ENCODE results near the gene FBP2. TPM values are rescaled to one million over a fixed set of nuclear protein-coding genes. Genes with fewer than 3 reads are reported as not detected.
"Not testable (repeated sequence)": the region's sequence is repeated elsewhere in the genome, so short reads cannot be mapped to it uniquely, and the experiment has no call there.

FBP2 gene
- total RNA-seq, 4 donors from 2014 or later, result 1.5 TPM; not detected in 3

DNA sequence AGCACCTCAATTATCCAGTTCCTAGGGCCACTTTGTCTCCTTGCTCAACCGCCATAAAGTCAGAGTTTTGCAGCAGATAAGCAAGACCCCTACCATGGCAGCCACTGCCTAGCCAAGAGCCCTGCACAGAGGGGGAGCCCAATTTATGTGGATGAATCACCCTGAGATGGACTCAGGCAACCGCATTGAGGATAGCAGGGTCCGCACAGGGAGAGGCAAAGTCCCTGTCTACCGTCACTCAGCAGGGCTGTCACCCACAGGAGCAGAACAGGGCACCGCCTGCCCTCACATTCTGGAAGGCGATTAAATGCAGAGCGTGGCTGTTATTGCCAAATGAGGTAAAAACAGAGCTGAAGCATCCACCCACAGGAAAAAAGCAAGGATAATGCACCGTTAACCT, 1.7 kb downstream of the FBP2 start:
- TF ChIP-seq POLR2A (IDR thresholded peaks at IDR 0.05), result no peak
- TF ChIP-seq, protein P1, sequence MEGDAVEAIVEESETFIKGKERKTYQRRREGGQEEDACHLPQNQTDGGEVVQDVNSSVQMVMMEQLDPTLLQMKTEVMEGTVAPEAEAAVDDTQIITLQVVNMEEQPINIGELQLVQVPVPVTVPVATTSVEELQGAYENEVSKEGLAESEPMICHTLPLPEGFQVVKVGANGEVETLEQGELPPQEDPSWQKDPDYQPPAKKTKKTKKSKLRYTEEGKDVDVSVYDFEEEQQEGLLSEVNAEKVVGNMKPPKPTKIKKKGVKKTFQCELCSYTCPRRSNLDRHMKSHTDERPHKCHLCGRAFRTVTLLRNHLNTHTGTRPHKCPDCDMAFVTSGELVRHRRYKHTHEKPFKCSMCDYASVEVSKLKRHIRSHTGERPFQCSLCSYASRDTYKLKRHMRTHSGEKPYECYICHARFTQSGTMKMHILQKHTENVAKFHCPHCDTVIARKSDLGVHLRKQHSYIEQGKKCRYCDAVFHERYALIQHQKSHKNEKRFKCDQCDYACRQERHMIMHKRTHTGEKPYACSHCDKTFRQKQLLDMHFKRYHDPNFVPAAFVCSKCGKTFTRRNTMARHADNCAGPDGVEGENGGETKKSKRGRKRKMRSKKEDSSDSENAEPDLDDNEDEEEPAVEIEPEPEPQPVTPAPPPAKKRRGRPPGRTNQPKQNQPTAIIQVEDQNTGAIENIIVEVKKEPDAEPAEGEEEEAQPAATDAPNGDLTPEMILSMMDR (IDR thresholded peaks at IDR 0.05), result no peak
- peak in 1 of 2 donors; percentile 46 for DNase-seq (ENCODE audit: low spot score in 2 of 2)
- intact Hi-C loops (cut with DNase I; ENCODE audit: low total_unique reads), result no loop called here
- 91% methylated on average over 8 of the region's 8 CpGs for WGBS, 2 donors
- no peak overlapping the region for H3K4me3 ChIP-seq (ENCODE audit: low read depth, poor library complexity, severe bottlenecking)

DNA sequence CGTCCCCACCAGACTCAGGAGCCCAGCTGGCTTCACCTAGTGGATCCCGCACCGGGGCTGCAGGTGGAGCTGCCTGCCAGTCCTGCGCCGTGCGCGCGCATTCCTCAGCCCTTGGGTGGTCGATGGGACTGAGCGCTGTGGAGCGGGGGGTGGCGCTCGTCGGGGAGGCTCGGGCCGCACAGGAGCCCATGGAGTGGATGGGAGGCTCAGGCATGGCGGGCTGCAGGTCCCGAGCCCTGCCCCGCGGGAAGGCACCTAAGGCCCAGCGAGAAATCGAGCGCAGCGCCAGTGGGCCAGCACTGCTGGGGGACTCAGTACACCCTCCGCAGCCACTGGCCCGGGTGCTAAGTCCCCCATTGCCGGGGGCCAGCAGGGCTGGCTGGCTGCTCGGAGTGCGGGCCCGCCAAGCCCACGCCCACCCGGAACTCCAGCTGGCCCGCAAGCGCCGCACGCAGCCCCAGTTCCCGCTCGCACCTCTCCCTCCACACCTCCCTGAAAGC, 2.5 kb downstream of the FBP2 start:
- intact Hi-C loops (cut with DNase I; ENCODE audit: low total_unique reads); H3K4me3 ChIP-seq (ENCODE audit: low read depth, poor library complexity, severe bottlenecking): not testable (repeated sequence)
- DNase-seq (ENCODE audit: low spot score in 2 of 2), result peak in 1 of 2 donors; percentile 56
- 72 to 86% methylated on average over 11 to 19 of the region's 38 CpGs for WGBS, 2 donors

DNA sequence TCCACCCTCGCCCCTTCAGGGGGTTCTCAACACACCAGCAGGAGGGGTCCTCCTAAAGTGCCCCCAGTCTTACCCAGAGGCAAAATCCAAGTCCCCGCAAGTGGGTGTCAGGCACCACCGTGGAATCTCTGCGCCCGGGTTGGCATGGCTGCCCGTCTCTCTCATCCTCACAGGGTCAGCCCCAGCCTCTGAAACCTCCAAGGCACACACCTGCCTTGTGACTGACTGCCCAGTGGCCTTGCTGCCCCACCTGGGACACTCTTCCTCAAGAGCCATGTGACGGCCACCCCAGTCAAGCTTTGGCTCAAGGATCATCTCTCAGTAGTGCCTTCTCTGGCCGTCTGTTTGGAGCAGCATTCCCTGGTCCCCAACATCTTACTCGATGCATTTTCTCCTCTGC, 4.9 kb downstream of the FBP2 start:
- H3K4me3 ChIP-seq (ENCODE audit: low read depth, poor library complexity, severe bottlenecking), result no peak overlapping the region
- peak in 1 of 2 donors; percentile 73 for DNase-seq (ENCODE audit: low spot score in 2 of 2)
- TF ChIP-seq, protein P1 (IDR thresholded peaks at IDR 0.05), result no peak
- TF ChIP-seq POLR2A (IDR thresholded peaks at IDR 0.05), result no peak
- intact Hi-C loops (cut with DNase I; ENCODE audit: low total_unique reads), result no loop called here
- WGBS, 2 donors, result 89 to 93% methylated on average over 9 of the region's 9 CpGs

DNA sequence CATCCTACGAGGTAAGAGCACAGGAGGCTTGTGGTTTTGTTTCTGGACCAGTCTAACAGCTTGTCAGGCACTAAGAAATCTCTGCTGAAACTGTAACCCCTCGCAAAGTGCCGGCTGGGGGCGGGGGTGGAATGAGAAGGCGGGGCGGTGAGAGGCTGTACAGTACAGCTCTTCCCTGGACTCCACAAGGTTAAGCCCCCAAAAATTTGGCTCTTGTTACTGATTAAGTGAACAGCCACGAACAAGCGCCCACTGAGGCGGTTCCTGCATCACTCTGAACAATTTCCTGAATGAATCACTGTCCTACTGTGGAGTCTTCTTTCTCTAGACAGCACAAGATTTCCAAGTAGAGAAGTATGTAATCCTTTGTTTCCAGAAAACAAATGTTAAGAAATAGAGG, 6.8 kb downstream of the FBP2 start:
- H3K4me3 ChIP-seq (ENCODE audit: low read depth, poor library complexity, severe bottlenecking), result no peak overlapping the region
- DNase-seq (ENCODE audit: low spot score in 2 of 2), result peak in 1 of 2 donors; percentile 65
- TF ChIP-seq, protein P1 (IDR thresholded peaks at IDR 0.05), result no peak
- TF ChIP-seq POLR2A (IDR thresholded peaks at IDR 0.05), result no peak
- 37 to 55% methylated on average over 9 of the region's 9 CpGs for WGBS, 2 donors
- intact Hi-C loops (cut with DNase I; ENCODE audit: low total_unique reads), result no loop called here

DNA sequence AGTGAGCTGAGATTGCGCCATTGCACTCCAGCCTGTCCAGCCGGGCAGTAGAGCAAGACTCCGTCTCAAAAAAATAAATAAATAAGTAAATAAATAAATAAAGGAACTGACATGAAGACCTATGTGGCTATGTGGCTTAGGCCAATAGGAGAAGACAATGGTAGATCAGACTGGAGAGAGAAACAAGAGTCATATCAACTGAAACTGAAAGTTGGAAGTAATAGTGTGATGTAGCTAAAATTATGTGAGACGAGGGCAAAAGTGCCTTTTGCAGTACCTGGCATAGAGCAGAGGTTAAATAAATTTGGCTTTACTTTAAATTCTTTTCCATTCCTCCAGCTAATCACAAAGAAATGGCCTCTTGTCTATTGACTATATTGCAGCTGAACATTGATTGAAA, 7.3 kb downstream of the FBP2 start:
- intact Hi-C loops (cut with DNase I; ENCODE audit: low total_unique reads), result no loop called here

DNA sequence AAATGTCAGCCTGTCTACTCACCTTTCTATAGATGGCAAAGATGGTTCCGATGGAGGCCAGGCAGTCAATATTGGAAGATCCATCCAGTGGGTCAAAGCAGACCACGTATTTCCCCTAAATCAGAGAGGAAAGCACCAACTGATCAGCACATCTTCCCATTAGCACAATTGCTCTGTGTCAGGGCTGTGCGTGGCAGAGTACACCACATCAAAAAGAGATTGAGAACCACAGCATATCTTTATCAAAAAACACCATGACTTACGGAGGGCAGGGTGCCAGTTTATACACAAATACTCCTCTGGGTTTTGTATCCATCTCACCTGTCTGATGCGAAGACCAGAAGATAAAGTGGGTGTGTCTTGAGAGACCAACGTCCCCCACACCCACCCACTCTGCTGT, 9.1 kb downstream of the FBP2 start:
- WGBS, 2 donors, result 71 to 72% methylated on average over 6 of the region's 6 CpGs
- no peak overlapping the region for H3K4me3 ChIP-seq (ENCODE audit: low read depth, poor library complexity, severe bottlenecking)
- TF ChIP-seq, protein P1 (IDR thresholded peaks at IDR 0.05), result no peak
- no peak for TF ChIP-seq POLR2A (IDR thresholded peaks at IDR 0.05)
- intact Hi-C loops (cut with DNase I; ENCODE audit: low total_unique reads), result no loop called here
- peak in 1 of 2 donors; percentile 42 for DNase-seq (ENCODE audit: low spot score in 2 of 2)

More for the DNA sequence above, 7.3 kb downstream of the FBP2 start:
- WGBS, 2 donors, result 77 to 83% methylated on average over 4 of the region's 4 CpGs
- no peak overlapping the region for H3K4me3 ChIP-seq (ENCODE audit: low read depth, poor library complexity, severe bottlenecking)
- DNase-seq (ENCODE audit: low spot score in 2 of 2), result no peak
- no peak for TF ChIP-seq POLR2A (IDR thresholded peaks at IDR 0.05)
- TF ChIP-seq, protein P1 (IDR thresholded peaks at IDR 0.05), result no peak

Measured in lower leg skin (tissue), 4 donors.